HepG2 (cell line): Measurements from ENCODE around the gene ZFX. TPM values are rescaled to one million over a fixed set of nuclear protein-coding genes. Genes with fewer than 3 reads are reported as not detected.

ENCODE experiments used
- CREM ChIP-seq, 2 experiments: sonication (generic) in 1 of 2; formaldehyde crosslinking in 1 of 2; IDR thresholded peaks; 2 replicates each; pipeline versions ENCODE4 v1.4.0 to v1.6.1; 2016 to 2020; ENCODE audit warnings: antibody characterized with exemption in 1 of 2, mild to moderate bottlenecking in 1 of 2, missing genetic modification reagents in 1 of 2
- DR1 ChIP-seq: sonication (generic); formaldehyde crosslinking; IDR thresholded peaks from 2 replicates; pipeline ENCODE4 v1.8.0; 2021; ENCODE audit warnings: mild to moderate bottlenecking, missing genetic modification reagents, inconsistent platforms
- ESRRA ChIP-seq: sonication (generic); formaldehyde crosslinking; IDR thresholded peaks from 2 replicates; pipeline ENCODE4 v1.5.1; 2020; ENCODE audit warnings: mild to moderate bottlenecking, low read depth, missing genetic modification reagents
- FOXA3 ChIP-seq: IDR thresholded peaks from 2 replicates; pipeline ENCODE4 v1.6.1; 2016; ENCODE audit warnings: missing genetic modification reagents, missing compliant biosample characterization
- KDM3A ChIP-seq: IDR thresholded peaks from 2 replicates; pipeline ENCODE4 v1.6.1; 2018; ENCODE audit warnings: low read depth, missing compliant biosample characterization
- KDM5B ChIP-seq: sonication (generic); formaldehyde crosslinking; IDR thresholded peaks from 2 replicates; pipeline ENCODE4 v1.4.0; 2020; ENCODE audit warnings: missing genetic modification reagents, mild to moderate bottlenecking, borderline replicate concordance
- MAFK ChIP-seq, 2 experiments: IDR thresholded peaks in 1 of 2; conservative IDR thresholded peaks in 1 of 2; 2 replicates each; pipeline ENCODE4 v1.6.1; 2011; ENCODE audit warnings: improper control_type of control experiment in 2 of 2, low read length in 2 of 2
- MTF1 ChIP-seq: sonication (generic); formaldehyde crosslinking; IDR thresholded peaks from 2 replicates; pipeline ENCODE4 v1.5.0; 2020; ENCODE audit warnings: missing genetic modification reagents
- NCOR1 ChIP-seq: fragments of 200-600 bp; sonication (generic); IDR thresholded peaks from 2 replicates; pipeline ENCODE4 v1.7.0; 2017; ENCODE audit warnings: antibody characterized with exemption, low read length, borderline replicate concordance
- NFIB ChIP-seq: sonication (generic); formaldehyde crosslinking; IDR thresholded peaks from 2 replicates; pipeline ENCODE4 v1.9.0; 2021; ENCODE audit warnings: missing genetic modification reagents, mild to moderate bottlenecking, borderline replicate concordance
- NR2F1 ChIP-seq, 2 experiments: fragments of 450-650 bp in 1 of 2; formaldehyde crosslinking in 1 of 2; IDR thresholded peaks; 2 replicates each; pipeline versions ENCODE4 v1.5.0 to v1.6.1; 2016 to 2020; ENCODE audit warnings: mild to moderate bottlenecking in 1 of 2, missing compliant biosample characterization in 1 of 2, missing genetic modification reagents in 1 of 2, moderate library complexity in 1 of 2
- RFXAP ChIP-seq: sonication (generic); formaldehyde crosslinking; IDR thresholded peaks from 2 replicates; pipeline ENCODE4 v1.4.0; 2020; ENCODE audit warnings: missing genetic modification reagents, borderline replicate concordance
- SYNCRIP ChIP-seq: fragments of 200-400 bp; formaldehyde crosslinking; IDR thresholded peaks from 2 replicates; pipeline ENCODE4 v1.6.1; 2018; ENCODE audit warnings: mild to moderate bottlenecking, low read depth, low read length; ENCODE audit not compliant: insufficient read depth
- TARDBP ChIP-seq: sonication (generic); formaldehyde crosslinking; IDR thresholded peaks from 2 replicates; pipeline ENCODE4 v1.8.0; 2022; ENCODE audit warnings: mild to moderate bottlenecking, missing genetic modification reagents
- TP53 ChIP-seq: sonication (generic); formaldehyde crosslinking; conservative IDR thresholded peaks from 2 replicates; pipeline ENCODE4 v1.4.0; 2020; ENCODE audit warnings: missing genetic modification reagents
- YEATS4 ChIP-seq: sonication (generic); formaldehyde crosslinking; IDR thresholded peaks from 2 replicates; pipeline ENCODE4 v1.4.0; 2020; ENCODE audit warnings: missing genetic modification reagents, borderline replicate concordance
- ZFY ChIP-seq: sonication (generic); formaldehyde crosslinking; IDR thresholded peaks from 2 replicates; pipeline ENCODE4 v1.4.0; 2020; ENCODE audit warnings: missing genetic modification reagents
- ZKSCAN8 ChIP-seq: IDR thresholded peaks from 2 replicates; pipeline ENCODE4 v1.6.1; 2016; ENCODE audit warnings: borderline replicate concordance, missing genetic modification reagents, missing compliant biosample characterization
- ZNF180 ChIP-seq: sonication (generic); formaldehyde crosslinking; IDR thresholded peaks from 2 replicates; pipeline ENCODE4 v1.4.0; 2020; ENCODE audit warnings: low read depth, missing genetic modification reagents, borderline replicate concordance
- ZNF205 ChIP-seq: IDR thresholded peaks from 2 replicates; pipeline ENCODE4 v1.6.1; 2018; ENCODE audit warnings: missing biosample characterization, missing genetic modification reagents
- ZNF619 ChIP-seq: sonication (generic); formaldehyde crosslinking; IDR thresholded peaks from 2 replicates; pipeline ENCODE4 v1.4.0; 2020; ENCODE audit warnings: mild to moderate bottlenecking, missing genetic modification reagents
- ZNF652 ChIP-seq: IDR thresholded peaks from 2 replicates; pipeline ENCODE4 v1.6.1; 2016; ENCODE audit warnings: low read depth, borderline replicate concordance
- ZNF670 ChIP-seq: sonication (generic); formaldehyde crosslinking; IDR thresholded peaks from 2 replicates; pipeline ENCODE4 v1.8.0; 2022; ENCODE audit warnings: mild to moderate bottlenecking, missing genetic modification reagents, borderline replicate concordance
- ZNF883 ChIP-seq: sonication (generic); formaldehyde crosslinking; IDR thresholded peaks from 2 replicates; pipeline ENCODE4 v1.5.1; 2020; ENCODE audit warnings: mild to moderate bottlenecking, missing genetic modification reagents; ENCODE audit errors: not compliant biosample characterization
- polyA plus RNA-seq, 8 experiments: library from polyadenylated mRNA; depleted of rRNA in 3 of 8; stranded (reverse) in 7 of 8; unstranded in 1 of 8; fragments of >200 nt; fragmentation: Illumina TruSeq in 4 of 8; extraction: Trizol in 4 of 8; gene quantifications; 2 replicates each; pipeline versions ENCODE4 v1.2.1 to v1.2.3, GENCODE V29; 2011 to 2016; ENCODE audit warnings: low read depth in 4 of 8, missing spikeins in 1 of 8, mixed read lengths in 1 of 8; ENCODE audit not compliant: insufficient read depth in 1 of 8
- total RNA-seq, 5 experiments: library from RNA; depleted of rRNA; stranded (reverse); fragments of >200 nt; fragmentation: Illumina TruSeq; extraction: Trizol; gene quantifications; 2 replicates each; pipeline ENCODE4 v1.2.3, GENCODE V29; 2016; ENCODE audit warnings: low read depth in 1 of 5
- TF ChIP-seq, protein P1 (sequence below), 2 experiments: sonication (generic) in 1 of 2; formaldehyde crosslinking in 1 of 2; IDR thresholded peaks; 2 replicates each; pipeline versions ENCODE4 v1.4.0 to v1.6.1; 2016 to 2020; ENCODE audit warnings: borderline replicate concordance in 1 of 2, low read depth in 1 of 2, mild to moderate bottlenecking in 1 of 2, missing genetic modification reagents in 1 of 2
- TF ChIP-seq, protein P2 (sequence below): sonication (generic); formaldehyde crosslinking; IDR thresholded peaks from 2 replicates; pipeline ENCODE4 v1.9.0; 2022; ENCODE audit warnings: missing genetic modification reagents, mild to moderate bottlenecking, borderline replicate concordance

ZFX gene
- total and polyA plus RNA-seq, 2 of the 13 experiments (the other 11 are each of a cell fraction or from before 2014, with no cell fraction given), result 13.8 to 37.3 TPM

DNA sequence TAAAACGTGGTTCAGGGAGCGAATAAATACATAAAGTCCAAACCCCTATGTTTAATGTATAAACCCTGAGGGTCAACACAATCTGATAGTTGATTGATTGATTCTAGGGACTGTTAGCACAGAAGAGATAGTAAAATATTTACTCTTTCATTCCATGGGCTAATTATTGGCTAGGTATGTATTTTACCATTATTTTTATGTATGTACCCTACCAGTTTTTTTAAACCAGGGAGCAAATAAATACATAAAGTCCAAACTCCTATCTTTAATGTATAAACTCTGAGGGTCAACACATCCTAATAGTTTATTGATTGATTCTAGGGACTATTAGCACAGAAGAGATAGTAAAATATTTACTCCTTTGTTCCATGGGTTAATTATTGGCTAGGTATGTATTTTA lies 40.0 kb downstream of the ZFX start (continued):
- TF ChIP-seq NR2F1 (CRISPR knock-in tag; IDR thresholded peaks at IDR 0.05) (peak in 1 of 2 experiments; percentile 66; a peak in 2 of 4 replicates), SYNCRIP (no peak), ZNF670 (CRISPR knock-in tag) (0 out of 2 replicates have a peak, but pooled peaks have one; percentile 47), MTF1 (CRISPR knock-in tag) (no peak), TP53 (no peak), CREM (IDR thresholded peaks at IDR 0.05) (peak; percentile 95), CREM (CRISPR knock-in tag; IDR thresholded peaks at IDR 0.05) (no peak), MAFK (conservative IDR thresholded peaks at IDR 0.05 in 1 of 2, IDR thresholded peaks at IDR 0.05 in 1 of 2; ENCODE audit: low read length in 2 of 2) (no peak), TARDBP (CRISPR knock-in tag) (0 out of 2 replicates have a peak, but pooled peaks have one; percentile 23), ZNF652 (CRISPR knock-in tag) (no peak), RFXAP (CRISPR knock-in tag) (no peak), ZNF619 (CRISPR knock-in tag) (no peak), ZNF883 (CRISPR knock-in tag) (no peak), DR1 (CRISPR knock-in tag) (no peak), FOXA3 (CRISPR knock-in tag) (peak; percentile 91), NCOR1 (peak; percentile 94; the same call in 1 of the 2 replicates), ESRRA (CRISPR knock-in tag) (no peak), KDM3A (CRISPR knock-in tag) (no peak), KDM5B (no peak), ZFY (CRISPR knock-in tag) (no peak), NFIB (no peak), ZKSCAN8 (peak; percentile 50; the same call in 1 of the 2 replicates), ZNF205 (CRISPR knock-in tag) (no peak), YEATS4 (CRISPR knock-in tag) (no peak), ZNF180 (no peak)
- TF ChIP-seq, protein P1, sequence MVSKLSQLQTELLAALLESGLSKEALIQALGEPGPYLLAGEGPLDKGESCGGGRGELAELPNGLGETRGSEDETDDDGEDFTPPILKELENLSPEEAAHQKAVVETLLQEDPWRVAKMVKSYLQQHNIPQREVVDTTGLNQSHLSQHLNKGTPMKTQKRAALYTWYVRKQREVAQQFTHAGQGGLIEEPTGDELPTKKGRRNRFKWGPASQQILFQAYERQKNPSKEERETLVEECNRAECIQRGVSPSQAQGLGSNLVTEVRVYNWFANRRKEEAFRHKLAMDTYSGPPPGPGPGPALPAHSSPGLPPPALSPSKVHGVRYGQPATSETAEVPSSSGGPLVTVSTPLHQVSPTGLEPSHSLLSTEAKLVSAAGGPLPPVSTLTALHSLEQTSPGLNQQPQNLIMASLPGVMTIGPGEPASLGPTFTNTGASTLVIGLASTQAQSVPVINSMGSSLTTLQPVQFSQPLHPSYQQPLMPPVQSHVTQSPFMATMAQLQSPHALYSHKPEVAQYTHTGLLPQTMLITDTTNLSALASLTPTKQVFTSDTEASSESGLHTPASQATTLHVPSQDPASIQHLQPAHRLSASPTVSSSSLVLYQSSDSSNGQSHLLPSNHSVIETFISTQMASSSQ (IDR thresholded peaks at IDR 0.05; ENCODE audit: low read depth), result peak; percentile 99
- TF ChIP-seq, protein P1 (CRISPR knock-in tag; IDR thresholded peaks at IDR 0.05; ENCODE audit: borderline replicate concordance), result peak; percentile 97
- TF ChIP-seq, protein P2, sequence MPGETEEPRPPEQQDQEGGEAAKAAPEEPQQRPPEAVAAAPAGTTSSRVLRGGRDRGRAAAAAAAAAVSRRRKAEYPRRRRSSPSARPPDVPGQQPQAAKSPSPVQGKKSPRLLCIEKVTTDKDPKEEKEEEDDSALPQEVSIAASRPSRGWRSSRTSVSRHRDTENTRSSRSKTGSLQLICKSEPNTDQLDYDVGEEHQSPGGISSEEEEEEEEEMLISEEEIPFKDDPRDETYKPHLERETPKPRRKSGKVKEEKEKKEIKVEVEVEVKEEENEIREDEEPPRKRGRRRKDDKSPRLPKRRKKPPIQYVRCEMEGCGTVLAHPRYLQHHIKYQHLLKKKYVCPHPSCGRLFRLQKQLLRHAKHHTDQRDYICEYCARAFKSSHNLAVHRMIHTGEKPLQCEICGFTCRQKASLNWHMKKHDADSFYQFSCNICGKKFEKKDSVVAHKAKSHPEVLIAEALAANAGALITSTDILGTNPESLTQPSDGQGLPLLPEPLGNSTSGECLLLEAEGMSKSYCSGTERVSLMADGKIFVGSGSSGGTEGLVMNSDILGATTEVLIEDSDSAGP (CRISPR knock-in tag), result no peak
